Fibroblast of skin of right quadriceps (primary cell): Measurements from ENCODE around the gene CYP46A1.

Source experiments
- DNase-seq: peaks from one replicate; pipeline ENCODE4 v3.0.0-alpha.2; 2013

CYP46A1 gene

DNA sequence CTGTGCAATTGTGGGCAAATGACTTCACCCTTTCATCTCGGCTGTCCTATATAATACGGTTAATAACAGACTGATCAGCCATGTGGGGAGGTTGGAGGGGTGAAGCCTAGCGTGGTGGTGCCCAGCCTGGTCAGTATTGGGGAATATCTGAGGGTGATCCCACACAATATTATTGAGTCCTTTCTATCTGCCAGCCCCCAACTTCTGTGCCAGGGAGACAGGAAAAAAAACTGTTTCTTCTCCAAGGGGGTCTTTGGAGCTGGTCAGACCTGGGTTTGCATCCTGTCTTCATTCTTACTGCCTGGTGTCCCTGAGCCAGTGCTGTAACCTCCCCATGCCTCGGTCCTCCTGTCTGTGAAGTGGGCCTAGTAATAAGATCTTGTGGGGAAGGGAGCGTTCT is 6.5 kb downstream of the CYP46A1 start:
- no peak for DNase-seq

DNA sequence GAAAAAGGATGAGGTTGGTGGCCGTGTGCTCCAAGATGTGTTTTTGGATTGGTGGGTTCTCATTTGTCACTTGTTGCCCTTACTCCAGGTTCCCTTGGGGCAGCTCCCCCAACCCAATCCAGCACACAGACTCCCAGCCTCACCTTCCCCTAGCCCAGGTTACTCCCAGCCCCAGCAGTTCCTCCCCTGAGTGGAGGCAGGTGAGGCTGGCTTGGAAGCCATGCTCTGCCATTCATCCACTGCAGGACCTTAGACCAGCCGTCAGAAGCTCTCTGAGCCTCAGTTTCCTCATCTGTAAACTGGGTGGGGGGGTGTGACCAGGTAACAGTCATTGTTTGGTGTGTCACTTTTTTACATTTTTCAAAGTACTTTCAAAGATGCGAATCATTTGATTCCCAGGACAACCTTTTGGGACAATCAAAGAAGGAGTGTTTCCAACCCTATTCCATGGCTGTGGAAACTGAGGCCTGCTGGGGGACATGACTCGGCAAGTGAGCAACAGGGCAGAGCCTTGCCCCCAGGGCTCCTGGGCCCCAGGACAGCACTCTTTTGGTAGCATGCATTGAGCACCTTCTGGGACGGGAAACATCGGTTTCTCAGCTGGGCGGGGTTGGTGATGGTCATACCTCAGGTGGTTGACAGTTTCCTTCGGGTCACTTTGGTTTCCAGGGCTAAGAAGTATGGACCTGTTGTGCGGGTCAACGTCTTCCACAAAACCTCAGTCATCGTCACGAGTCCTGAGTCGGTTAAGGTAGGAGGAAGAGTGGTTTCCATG is 7.2 kb downstream of the CYP46A1 start:
- DNase-seq, result no peak

DNA sequence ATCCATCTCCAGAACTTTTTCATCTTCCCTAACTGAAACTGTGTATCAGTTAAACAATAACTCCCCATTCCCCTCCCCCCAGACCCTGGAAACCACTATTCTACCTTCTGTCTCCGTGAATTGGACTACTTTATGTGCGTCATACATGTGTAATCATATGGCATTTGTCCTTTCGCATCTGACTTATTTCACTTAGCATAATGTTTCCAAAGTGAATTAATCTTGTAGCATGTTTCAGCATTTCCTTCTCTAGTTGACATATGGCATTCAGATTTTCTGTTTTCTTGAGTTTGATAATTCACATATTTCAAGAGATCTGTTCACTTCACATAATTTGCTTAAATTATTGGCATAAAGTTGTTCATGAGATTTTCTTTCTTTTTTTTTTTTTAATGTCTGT is 9.8 kb downstream of the CYP46A1 start:
- no peak for DNase-seq

DNA sequence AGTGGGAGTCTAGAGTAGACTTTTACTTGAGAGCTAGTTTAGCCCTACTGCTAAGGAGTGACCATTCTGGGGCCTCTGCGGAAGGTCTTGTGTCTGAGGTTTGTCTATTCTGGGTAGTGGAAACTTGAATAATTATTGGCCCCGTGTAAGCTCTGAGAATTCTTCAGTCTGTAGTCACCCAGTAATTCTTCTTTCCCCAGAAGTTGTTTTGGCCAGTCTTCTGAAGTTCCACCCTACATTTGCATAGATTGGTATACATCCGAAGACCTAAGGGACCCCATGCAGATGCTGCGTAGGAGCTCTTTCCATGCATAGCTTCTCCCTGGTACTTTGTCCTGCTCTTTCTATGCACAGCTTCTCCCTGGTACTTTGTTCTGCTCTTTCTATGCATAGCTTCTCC is 12.8 kb downstream of the CYP46A1 start:
- no peak for DNase-seq

DNA sequence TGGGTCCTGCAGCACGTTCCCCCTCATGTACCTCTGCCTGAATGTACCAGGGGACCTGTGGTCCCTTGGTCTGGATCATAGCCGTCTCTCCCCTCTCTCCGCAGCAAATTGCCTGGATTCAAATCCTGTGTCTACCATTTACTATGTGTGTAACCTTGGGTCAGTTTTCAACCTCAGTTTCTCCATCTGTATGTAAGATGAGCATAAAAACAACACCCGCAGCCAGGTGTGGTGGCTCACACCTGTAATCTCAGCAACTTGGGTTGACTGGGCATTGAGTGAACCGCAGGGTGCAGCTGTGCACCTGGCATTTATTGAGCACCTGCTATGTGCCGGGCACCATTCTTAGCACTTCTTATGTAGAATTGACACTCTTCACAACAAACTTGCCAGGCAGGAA is 14.1 kb downstream of the CYP46A1 start:
- DNase-seq, result no peak

DNA sequence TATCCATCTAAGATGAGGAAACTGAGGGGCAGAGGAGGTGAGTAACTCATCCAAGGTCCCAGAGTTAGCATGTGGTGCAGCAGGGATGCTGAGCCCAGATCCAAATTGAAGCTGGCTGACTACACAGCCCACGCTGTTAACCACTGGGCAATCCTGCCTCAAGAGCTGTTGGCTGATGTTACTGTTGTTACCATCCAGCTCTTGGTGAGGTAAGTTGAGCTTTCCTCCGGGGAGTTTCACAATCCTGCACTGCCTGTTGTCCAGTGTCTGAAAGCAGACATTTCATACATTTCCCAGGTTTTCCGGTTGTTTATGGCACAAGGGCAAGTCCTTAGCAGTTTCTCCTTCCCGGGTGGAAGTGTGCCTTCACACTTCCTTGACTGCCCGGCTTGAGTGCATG is 14.5 kb downstream of the CYP46A1 start:
- DNase-seq, result no peak

DNA sequence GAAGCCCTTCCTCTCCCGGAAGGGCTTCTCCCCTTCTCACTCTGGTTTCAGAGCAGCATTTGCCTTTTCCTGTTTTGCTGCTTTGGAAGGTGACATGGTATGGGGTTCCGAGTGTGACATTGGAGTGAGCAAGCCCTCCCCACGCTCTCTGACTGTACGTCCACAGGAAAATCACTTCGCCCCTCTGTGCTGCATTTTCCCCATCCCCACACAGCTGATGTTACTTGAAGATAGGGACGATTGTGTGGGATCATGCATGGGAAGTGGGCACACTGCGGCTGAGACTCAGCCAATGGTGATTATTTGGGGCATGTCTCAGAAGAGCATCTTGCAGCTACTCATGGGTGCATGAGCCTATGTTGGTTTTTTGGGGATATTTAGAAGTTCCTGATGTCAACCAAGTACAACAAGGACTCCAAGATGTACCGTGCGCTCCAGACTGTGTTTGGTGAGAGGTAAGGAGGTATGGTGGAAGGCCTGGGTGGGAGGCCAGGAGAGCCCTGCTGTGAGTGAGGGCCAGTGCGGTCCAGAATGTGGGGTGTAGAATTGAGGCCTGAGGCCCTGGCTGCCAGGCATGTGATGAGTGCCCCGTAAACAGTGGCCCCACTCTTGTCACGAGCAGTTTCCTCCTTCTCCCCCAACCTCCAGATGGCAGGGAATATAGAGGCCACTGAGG is 15.1 kb downstream of the CYP46A1 start:
- no peak for DNase-seq

DNA sequence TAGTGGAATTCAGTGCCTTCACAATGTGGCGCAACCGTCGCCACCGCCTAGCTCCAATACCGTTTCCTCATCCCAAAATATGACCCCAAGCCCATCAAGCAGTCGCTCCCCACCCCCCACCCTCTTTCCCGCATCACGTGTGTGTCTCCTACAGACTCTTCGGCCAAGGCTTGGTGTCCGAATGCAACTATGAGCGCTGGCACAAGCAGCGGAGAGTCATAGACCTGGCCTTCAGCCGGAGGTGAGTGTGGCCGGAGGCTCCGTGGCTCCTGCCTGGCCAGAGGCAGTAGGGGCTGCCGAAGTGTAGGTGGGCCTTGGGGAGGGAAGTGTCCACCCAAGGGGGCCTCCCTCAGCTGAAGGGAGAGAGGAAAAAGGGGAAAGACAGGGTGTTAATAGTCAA is 15.8 kb downstream of the CYP46A1 start:
- DNase-seq, result no peak

DNA sequence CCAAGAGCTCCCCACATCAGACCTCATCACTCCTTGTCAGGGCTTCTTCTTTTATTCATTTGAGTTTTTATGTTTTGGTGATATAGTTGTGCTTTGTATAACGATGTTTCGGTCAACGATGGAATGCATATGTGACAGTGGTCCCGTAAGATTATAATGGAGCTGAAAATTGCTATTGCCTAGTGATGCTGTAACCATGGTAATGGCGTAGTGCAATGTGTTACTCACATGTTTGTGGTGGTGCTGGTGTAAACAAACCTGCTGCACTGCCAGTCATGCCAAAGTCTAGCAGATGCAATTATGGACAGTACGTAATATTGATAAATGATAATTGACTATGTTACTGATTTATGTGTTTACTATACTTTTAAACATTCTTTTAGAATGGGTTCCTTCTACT is 16.3 kb downstream of the CYP46A1 start:
- DNase-seq, result no peak

DNA sequence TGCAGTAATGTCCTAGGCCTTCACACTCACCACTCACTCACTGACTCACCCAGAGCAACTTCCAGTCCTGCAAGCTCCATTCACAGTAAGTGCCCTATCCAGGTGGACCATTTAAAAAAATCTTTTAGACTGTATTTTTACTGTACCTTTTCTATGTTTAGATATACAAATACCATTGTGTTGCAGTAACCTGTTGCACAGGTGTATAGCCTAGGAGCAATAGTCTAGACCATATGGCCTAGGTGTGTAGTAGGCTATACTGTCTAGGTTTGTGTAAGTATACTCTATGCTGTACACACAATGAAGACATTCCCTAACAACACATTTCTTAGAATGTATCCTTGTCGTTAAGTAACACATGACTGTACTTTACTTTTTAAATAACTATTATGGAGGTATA is 17.2 kb downstream of the CYP46A1 start:
- DNase-seq, result no peak

DNA sequence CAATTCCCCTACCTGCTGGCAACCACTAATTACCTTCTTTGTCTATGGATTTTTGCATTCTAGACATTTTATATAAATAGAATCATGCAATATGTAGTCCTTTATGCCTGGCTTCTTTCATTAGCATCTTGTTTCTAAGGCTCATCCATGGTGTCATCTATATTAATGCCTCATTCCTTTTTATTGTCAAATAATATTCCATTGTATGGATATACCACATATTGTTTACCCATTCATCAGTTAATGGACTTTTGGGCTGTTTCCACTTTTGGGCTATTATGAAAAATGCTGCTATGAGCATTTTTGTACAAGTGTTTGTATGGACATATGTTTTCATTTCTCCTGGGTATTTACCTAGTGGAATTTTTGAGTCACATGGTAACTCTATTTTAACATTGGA is 18.0 kb downstream of the CYP46A1 start:
- DNase-seq, result no peak

DNA sequence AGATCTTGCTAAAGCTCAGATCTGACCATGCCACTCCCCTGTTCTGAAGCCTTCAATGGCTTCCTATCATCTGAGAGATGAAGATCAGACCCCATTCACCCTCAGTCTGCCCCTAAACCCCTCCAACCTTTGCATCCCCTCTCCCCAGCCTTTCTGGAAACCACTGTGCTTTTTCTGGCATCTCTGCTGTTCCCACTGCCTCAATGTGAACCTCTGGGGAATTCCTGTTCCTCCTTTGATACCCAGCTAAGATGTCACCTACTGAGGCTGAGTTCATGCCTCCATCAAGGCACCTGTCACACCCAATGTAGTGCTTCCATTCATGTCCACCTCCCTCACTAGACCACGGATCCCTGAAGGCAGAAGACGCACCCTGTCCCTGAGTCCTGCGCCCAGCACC is 19.3 kb downstream of the CYP46A1 start:
- DNase-seq, result no peak

DNA sequence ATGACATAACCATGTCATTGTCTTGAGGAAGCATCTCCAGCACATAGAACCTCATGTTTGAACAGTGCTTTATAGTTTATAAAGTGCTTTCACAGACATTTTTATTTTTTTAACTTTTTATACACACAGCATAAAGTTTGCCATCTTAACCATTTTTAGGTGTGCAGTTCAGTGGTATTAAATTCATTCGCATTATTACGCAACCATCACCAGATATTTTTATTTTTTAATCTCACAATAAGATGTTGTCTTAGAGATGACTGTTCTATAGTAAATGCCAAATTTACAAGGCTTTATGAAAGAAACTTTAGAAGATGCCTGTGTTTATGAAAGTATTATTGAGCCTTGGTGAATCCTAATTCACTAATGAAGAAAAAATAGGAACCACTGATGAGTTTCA is 19.9 kb downstream of the CYP46A1 start:
- no peak for DNase-seq

DNA sequence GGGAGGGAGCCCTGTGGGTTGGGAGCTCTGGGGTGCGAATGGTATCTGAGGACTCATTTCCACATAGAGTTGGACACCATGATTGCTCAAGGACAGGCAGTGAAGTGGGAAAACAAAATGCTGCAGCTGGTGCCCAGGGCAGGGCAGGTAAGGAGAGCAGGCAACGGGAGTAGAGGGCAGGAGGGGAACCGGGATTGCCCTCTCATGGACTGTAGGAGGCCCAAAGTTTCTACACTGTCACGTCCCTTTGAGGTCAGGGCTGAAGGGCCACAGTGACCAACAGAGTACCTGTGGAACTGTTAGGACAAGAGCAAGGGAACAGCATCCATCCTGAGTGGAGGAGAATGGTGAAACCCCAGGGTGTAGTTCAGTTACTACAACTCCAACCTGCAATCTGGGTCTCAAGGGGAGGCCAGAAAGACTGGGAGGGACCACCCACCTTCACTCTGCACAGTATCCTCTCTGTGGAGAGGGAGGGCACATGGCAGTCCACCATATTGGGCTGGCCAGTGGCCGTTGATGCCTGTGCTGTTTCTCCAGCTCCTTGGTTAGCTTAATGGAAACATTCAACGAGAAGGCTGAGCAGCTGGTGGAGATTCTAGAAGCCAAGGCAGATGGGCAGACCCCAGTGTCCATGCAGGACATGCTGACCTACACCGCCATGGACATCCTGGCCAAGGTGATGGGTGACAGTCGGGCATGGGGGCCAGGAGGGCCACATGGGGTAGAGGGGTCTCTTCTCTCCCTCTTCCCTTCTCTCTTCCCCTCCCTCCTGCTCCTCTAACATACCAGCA is 22.2 kb downstream of the CYP46A1 start:
- DNase-seq, result no peak

DNA sequence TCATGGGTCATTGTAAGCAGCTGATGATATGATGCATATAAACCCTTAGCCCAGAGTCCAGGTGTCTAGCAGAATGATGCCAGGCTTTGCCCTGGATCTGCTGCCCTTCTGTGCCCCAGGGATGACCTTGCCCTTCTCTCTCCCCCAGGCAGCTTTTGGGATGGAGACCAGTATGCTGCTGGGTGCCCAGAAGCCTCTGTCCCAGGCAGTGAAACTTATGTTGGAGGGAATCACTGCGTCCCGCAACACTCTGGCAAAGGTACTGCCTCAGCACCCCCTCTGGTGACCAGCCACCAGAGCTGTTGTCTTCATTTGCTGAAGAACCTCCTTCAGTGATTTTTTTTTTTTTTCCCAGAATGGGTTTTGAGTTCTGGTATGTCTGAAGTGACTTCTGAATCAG is 23.3 kb downstream of the CYP46A1 start:
- DNase-seq, result no peak

DNA sequence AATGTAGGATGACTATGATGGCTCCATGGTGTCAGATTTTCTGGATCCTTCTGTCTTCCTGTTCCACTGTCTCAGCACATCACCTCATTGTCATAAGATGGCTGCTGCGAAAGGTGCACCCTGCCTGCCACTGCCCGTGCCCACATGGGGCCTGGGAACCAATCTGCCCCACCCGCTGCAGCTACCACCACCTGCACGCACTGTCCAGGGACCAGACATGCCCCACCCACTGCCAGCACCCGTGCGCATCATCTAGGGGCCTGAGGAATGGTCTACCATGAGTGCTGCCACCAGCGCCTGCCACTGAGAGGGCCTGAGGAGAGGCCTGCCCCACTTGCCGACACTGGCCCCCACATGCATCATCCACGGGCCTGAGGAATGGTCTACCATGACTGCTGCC is 23.8 kb downstream of the CYP46A1 start:
- no peak for DNase-seq

DNA sequence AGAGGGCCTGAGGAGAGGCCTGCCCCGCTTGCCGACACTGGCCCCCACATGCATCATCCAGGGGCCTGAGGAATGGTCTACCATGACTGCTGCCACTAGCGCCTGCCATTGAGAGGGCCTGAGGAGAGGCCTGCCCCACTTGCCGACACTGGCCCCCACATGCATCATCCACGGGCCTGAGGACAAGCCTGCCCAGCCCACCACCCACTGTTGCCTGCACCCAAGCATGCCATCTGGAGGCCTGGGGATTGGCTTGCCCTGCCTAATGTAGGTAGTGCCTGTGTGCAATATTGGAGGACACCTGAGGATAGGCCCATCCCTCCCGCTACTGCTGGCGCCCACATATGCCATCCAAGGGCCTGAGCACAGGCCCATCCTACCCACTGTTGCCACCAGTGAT is 24.4 kb downstream of the CYP46A1 start:
- no peak for DNase-seq

DNA sequence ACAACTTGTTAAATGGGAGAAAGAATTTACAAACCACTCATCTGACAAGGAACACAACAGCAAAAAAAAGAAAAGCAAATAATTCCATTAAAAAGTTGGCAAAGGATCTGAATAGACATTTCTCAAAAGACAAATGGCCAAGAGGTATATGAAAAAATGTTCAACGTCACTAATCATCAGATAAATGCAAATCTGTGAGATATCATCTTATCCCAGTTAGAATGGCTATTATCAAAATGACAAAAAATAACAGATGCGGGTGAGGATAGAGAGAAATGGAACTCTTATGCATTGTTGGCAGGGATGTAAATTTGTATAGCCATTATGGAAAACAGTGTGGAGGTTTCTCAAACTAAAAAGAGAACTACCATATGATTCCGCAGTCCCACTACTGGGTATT is 29.9 kb downstream of the CYP46A1 start:
- no peak for DNase-seq

DNA sequence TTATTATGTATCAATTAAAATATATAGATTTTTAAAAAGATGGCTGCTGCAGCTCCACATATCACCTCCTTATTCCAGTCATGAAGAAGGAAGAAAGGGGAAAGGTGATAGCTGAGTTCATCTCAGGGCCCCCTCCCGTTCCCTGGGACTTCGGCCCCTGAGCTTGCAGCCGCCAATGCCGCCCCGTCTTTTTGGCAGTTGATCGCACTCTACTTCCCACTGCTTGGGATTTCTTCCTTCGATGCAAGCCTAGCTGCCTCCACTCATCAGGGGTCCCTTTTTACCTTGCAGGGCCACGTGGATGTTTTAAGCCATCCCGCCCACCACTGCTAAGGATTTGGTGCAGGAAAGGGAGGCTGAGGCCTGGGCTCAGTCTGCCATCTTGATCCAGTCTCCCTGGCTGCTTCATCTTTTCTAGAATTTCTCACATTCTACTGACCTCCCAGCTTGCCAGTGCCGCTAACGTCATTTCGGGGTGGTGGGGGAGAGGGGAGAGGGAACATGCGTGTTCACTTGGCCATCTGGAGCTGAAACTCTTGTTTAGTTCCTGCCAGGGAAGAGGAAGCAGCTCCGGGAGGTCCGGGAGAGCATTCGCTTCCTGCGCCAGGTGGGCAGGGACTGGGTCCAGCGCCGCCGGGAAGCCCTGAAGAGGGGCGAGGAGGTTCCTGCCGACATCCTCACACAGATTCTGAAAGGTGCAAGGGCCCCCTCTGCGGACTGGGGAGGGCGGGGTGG is 31.3 kb downstream of the CYP46A1 start:
- no peak for DNase-seq

DNA sequence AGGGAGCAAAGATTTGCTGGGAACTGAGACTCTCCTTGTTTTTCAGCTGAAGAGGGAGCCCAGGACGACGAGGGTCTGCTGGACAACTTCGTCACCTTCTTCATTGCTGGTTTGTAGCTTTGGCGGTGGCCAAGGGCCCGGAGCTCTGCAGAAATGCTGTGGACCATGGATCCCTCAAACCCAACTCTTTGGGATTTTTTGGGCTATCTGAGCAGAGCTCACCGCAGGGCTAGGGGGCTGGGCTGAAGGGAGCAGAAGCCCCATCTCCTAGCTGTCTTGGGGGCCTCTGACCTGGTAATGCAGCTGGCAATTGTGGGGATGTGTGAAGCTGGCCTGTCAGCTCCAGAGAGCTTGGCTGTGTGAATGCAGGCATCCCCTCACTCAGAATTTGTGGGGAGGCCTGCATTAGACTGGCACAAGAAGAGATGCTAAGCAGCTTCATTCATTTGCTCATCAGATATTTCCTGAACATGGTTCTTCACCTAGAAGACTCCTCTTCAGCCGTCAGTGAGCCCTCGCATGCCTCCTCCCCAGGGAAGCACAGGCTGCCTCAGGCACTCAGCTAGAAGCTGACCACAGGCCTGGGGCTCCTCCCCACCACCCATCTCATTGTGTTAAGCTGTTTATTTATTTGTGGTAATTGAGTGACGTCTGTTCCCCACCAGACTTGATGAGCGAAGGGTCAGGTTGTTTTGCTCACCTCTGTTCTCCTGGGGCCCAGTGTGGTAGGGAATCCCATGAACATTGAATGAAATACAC is 32.2 kb downstream of the CYP46A1 start:
- DNase-seq, result no peak

DNA sequence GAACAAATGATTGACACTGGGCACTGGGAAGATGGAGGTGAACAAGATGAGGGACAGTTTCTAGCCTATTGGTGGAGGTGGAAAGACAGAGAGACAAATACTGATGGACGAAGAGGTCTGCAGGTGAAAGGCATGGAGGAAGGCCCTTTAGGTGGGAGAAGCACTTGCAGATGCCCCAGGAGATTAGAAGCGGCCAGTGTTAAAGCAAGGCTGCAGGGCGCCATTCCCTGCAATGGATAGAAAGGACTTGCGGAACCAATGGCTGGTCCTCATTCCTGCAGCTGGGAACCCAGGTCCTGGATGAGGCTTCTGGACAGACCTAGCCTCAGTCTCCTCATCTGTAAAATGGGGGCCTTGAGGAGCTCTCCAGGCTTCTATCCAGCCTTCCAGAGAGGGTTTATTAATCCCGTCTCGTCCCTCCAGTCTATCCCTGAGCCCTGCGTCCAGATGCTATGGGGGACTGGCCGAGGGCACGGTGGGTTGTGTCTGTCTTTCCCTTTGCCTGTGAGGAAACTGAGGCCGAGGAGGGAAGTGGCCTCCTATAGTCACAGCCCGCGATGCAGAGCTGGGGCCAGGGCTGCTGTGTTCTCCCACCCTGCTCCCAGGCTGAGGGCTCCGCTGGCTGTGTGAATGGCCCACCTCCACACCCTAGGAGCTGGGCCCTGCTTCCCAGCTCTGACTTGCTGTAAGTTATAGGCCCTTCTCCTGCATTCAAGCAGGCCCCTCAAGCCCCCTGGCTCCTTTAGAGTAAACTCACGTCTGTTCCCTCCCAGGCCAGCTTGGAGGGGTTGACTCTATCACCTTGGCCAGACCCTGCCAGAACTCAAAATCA is 33.0 kb downstream of the CYP46A1 start:
- DNase-seq, result no peak

DNA sequence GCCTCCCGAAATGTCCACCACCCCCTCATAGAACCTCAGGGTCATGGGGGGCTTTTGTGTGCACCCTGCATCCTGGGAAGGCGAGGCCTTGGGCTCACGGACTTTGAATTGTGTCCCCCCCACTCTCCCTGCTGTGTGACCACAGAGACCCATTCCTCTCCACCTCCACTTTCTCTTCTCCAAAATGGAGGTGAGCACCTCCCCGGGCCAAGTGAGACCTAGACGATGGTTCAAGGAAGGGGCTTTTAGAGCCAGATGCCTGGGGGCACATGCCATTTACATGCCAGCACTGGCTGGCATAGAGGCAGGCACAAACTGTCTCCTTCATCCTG is 33.5 kb downstream of the CYP46A1 start:
- DNase-seq, result no peak
